Naive thymus-derived CD4-positive, alpha-beta T cell (primary cell): ENCODE results near the gene ARID5B. TPM values are rescaled to one million over a fixed set of nuclear protein-coding genes. Genes with fewer than 3 reads are reported as not detected.

Experiments used
- ATAC-seq: fragments of 150-1000 bp; cut with Tn5 transposase; 2 replicates; pipeline ENCODE4 v1.10.0; 2021; ENCODE audit warnings: mild to moderate bottlenecking, moderate library complexity
- CTCF ChIA-PET: fragments of 350-600 bp; sonication (Branson Sonifier 250); formaldehyde crosslinking; loops from one replicate; lab custom pipeline; 2021; ENCODE audit warnings: antibody characterized with exemption; lab: Charles Lee
- POLR2A ChIA-PET: fragments of 350-600 bp; sonication (Branson Sonifier 250); formaldehyde crosslinking; loops from one replicate; lab custom pipeline; 2021; ENCODE audit warnings: antibody characterized with exemption, inconsistent platforms; lab: Charles Lee
- DNase-seq, 9 donors: peaks; one replicate each; pipeline versions ENCODE4 v3.0.0 to v3.0.0-alpha.2; 2020 to 2022; ENCODE audit warnings: mixed read lengths in 1 of 9
- H3K27ac ChIP-seq: one replicate; pipeline ENCODE4 v1.7.0; 2013; ENCODE audit warnings: mild to moderate bottlenecking, low read depth, low read length, moderate library complexity
- H3K27me3 ChIP-seq, 2 donors: one replicate each; pipeline ENCODE4 v1.7.0; 2013; ENCODE audit warnings: low read length in 2 of 2, mild to moderate bottlenecking in 2 of 2, moderate library complexity in 2 of 2; ENCODE audit not compliant: control insufficient read depth in 2 of 2, insufficient read depth in 2 of 2
- H3K36me3 ChIP-seq, 3 experiments: 1 replicate in 2 of 3; 2 replicates in 1 of 3; pipeline ENCODE4 v1.7.0; 2013; ENCODE audit warnings: low read length in 3 of 3, mild to moderate bottlenecking in 3 of 3, moderate library complexity in 1 of 3; ENCODE audit not compliant: insufficient read depth in 3 of 3, control insufficient read depth in 2 of 3
- H3K4me1 ChIP-seq, 2 donors: one replicate each; pipeline ENCODE4 v1.7.0; 2013; ENCODE audit warnings: low read length in 2 of 2, mild to moderate bottlenecking in 2 of 2, moderate library complexity in 1 of 2; ENCODE audit not compliant: control insufficient read depth in 2 of 2, insufficient read depth in 2 of 2
- H3K4me3 ChIP-seq: 2 replicates; pipeline ENCODE4 v1.7.0; 2013; ENCODE audit warnings: mild to moderate bottlenecking, low read length
- H3K9me3 ChIP-seq, 3 experiments: 1 replicate in 2 of 3; 2 replicates in 1 of 3; pipeline ENCODE4 v1.7.0; 2013; ENCODE audit warnings: low read length in 3 of 3; ENCODE audit not compliant: control insufficient read depth in 2 of 3
- H3K27ac Mint-ChIP-seq, 9 donors: one replicate each; pipeline ENCODE4 v1.8.0; 2020 to 2022; ENCODE audit warnings: mixed read lengths in 9 of 9, mild to moderate bottlenecking in 8 of 9, moderate library complexity in 5 of 9, inconsistent platforms in 2 of 9
- H3K27me3 Mint-ChIP-seq, 5 donors: one replicate each; pipeline ENCODE4 v1.8.0; 2021 to 2022; ENCODE audit warnings: mixed read lengths in 5 of 5, mild to moderate bottlenecking in 1 of 5
- H3K36me3 Mint-ChIP-seq, 5 donors: one replicate each; pipeline ENCODE4 v1.8.0; 2020 to 2022; ENCODE audit warnings: mixed read lengths in 5 of 5, mild to moderate bottlenecking in 3 of 5, inconsistent platforms in 1 of 5
- H3K4me1 Mint-ChIP-seq, 7 donors: one replicate each; pipeline ENCODE4 v1.8.0; 2020 to 2022; ENCODE audit warnings: mixed read lengths in 7 of 7, mild to moderate bottlenecking in 3 of 7, inconsistent platforms in 1 of 7
- H3K4me3 Mint-ChIP-seq, 10 donors: one replicate each; pipeline ENCODE4 v1.8.0; 2020 to 2022; ENCODE audit warnings: mild to moderate bottlenecking in 10 of 10, mixed read lengths in 10 of 10, moderate library complexity in 6 of 10, inconsistent platforms in 2 of 10
- H3K9me3 Mint-ChIP-seq, 11 donors: one replicate each; pipeline ENCODE4 v1.8.0; 2020 to 2022; ENCODE audit warnings: mixed read lengths in 11 of 11, mild to moderate bottlenecking in 4 of 11, inconsistent platforms in 1 of 11, moderate library complexity in 1 of 11
- intact Hi-C, 2 donors: fragments of 100-400 bp; cut with micrococcal nuclease; formaldehyde crosslinking; loops; one replicate each; pipeline ENCODE4 v1.15.1; 2023
- polyA plus RNA-seq, 2 donors: library from polyadenylated mRNA; unstranded; fragments of 300-500 nt; fragmentation: Illumina TruSeq; gene quantifications; one replicate each; pipeline ENCODE4 v1.2.3, GENCODE V29; 2021
- total RNA-seq, 6 experiments: library from RNA in 5 of 6; stranded (reverse) in 5 of 6; gene quantifications; 1 replicate in 5 of 6; 2 replicates in 1 of 6; pipeline ENCODE4 v1.2.3 and lab custom pipeline; 2021 to 2026

Gene ARID5B
- total and polyA plus RNA-seq, 7 experiments from 2014 or later: 18.6 to 60.8 (median 47.4) TPM

GRCh38 chr10:61882621-61883370 lies 18.7 kb upstream of the ARID5B start:
- Histone ChIP-seq H3K27ac (no peak overlapping the region), H3K4me1 (no peaks in the 10 kb centered on the region), H3K27me3 (no peaks in the 10 kb centered on the region), H3K9me3 (no peaks in the 10 kb centered on the region), H3K36me3 (no peaks in the 10 kb centered on the region), H3K4me3 (no peak overlapping the region)
- intact Hi-C loops: no loop called here
- no peak overlapping the region for H3K4me3 Mint-ChIP-seq
- H3K27me3 Mint-ChIP-seq: peaks cover 0 to 3% (median 0%) of the 10 kb centered on the region in 5 donors
- peaks cover 0 to 10% (median 0%) of the 10 kb centered on the region in 7 donors for H3K4me1 Mint-ChIP-seq
- ChIA-PET POLR2A (interaction anchor here (0.6 kb wide), 1 partner anchor 36 kb away, joined by 4 read pairs; no protein-coding TSS in a partner anchor), CTCF (interaction anchor here (1.0 kb wide), 1 partner anchor 14 kb away, joined by 3 read pairs; no protein-coding TSS in a partner anchor)
- no peak overlapping the region for H3K27ac Mint-ChIP-seq
- H3K36me3 Mint-ChIP-seq: peaks cover 0 to 6% (median 0%) of the 10 kb centered on the region in 5 donors
- H3K9me3 Mint-ChIP-seq: peaks cover 0 to 9% (median 0%) of the 10 kb centered on the region in 11 donors
- peak in 1 of 9 donors; percentile 66 for DNase-seq
- no peak for ATAC-seq

- intact Hi-C loops: no loop called here
- DNase-seq (no peak), ATAC-seq (no peak)
- Histone ChIP-seq H3K4me3 (no peak overlapping the region), H3K4me1 (no peaks in the 10 kb centered on the region), H3K36me3 (no peaks in the 10 kb centered on the region), H3K27me3 (no peaks in the 10 kb centered on the region), H3K9me3 (no peaks in the 10 kb centered on the region), H3K27ac (no peak overlapping the region)
- Mint-ChIP-seq H3K36me3 (peaks cover 0 to 8% (median 0%) of the 10 kb centered on the region in 5 donors), H3K27ac (no peak overlapping the region), H3K27me3 (peaks cover 0 to under 1% (median 0%) of the 10 kb centered on the region in 5 donors), H3K9me3 (peaks cover 0 to 9% (median 0%) of the 10 kb centered on the region in 11 donors), H3K4me3 (no peak overlapping the region), H3K4me1 (peaks cover 0 to 10% (median 0%) of the 10 kb centered on the region in 7 donors)
- POLR2A ChIA-PET: no interaction called here
- CTCF ChIA-PET: interaction anchor here (1.0 kb wide), 1 partner anchor 13 kb away, joined by 3 read pairs; no protein-coding TSS in a partner anchor
Measured at GRCh38 chr10:61883371-61884025, 18.0 kb upstream of the ARID5B start.

GRCh38 chr10:61887772-61888171 lies 13.7 kb upstream of the ARID5B start:
- no peaks in the 10 kb centered on the region for H3K36me3 ChIP-seq
- no peak overlapping the region for H3K4me3 ChIP-seq
- intact Hi-C loops: no loop called here
- H3K4me3 Mint-ChIP-seq: no peak overlapping the region
- no peak overlapping the region for H3K27ac Mint-ChIP-seq
- H3K27me3 ChIP-seq: no peaks in the 10 kb centered on the region
- no peaks in the 10 kb centered on the region for H3K27me3 Mint-ChIP-seq
- no peaks in the 10 kb centered on the region for H3K4me1 ChIP-seq
- ATAC-seq (no peak), DNase-seq (no peak)
- H3K27ac ChIP-seq: no peak overlapping the region
- CTCF ChIA-PET: no interaction called here
- POLR2A ChIA-PET: no interaction called here
- peaks cover 0 to 5% (median 0%) of the 10 kb centered on the region in 5 donors for H3K36me3 Mint-ChIP-seq
- H3K9me3 Mint-ChIP-seq: peaks cover 0 to 4% (median 0%) of the 10 kb centered on the region in 11 donors
- H3K4me1 Mint-ChIP-seq: peaks cover 0 to 6% (median 0%) of the 10 kb centered on the region in 7 donors
- no peaks in the 10 kb centered on the region for H3K9me3 ChIP-seq

GRCh38 chr10:61888744-61889143 lies 12.8 kb upstream of the ARID5B start:
- Mint-ChIP-seq H3K4me1 (no peaks in the 10 kb centered on the region), H3K9me3 (peaks cover 0 to 4% (median 0%) of the 10 kb centered on the region in 11 donors), H3K27ac (no peak overlapping the region), H3K27me3 (no peaks in the 10 kb centered on the region), H3K4me3 (no peak overlapping the region), H3K36me3 (peaks cover 0 to 4% (median 0%) of the 10 kb centered on the region in 5 donors)
- Histone ChIP-seq H3K4me1 (no peaks in the 10 kb centered on the region), H3K4me3 (no peak overlapping the region), H3K27me3 (no peaks in the 10 kb centered on the region), H3K36me3 (no peaks in the 10 kb centered on the region), H3K27ac (no peak overlapping the region), H3K9me3 (no peaks in the 10 kb centered on the region)
- CTCF ChIA-PET: no interaction called here
- no peak for DNase-seq
- POLR2A ChIA-PET: no interaction called here
- intact Hi-C loops: no loop called here
- ATAC-seq: no peak

GRCh38 chr10:61890430-61890829 lies 11.1 kb upstream of the ARID5B start:
- Mint-ChIP-seq H3K4me3 (no peak overlapping the region), H3K27me3 (no peaks in the 10 kb centered on the region), H3K27ac (no peak overlapping the region), H3K4me1 (no peaks in the 10 kb centered on the region), H3K9me3 (no peaks in the 10 kb centered on the region), H3K36me3 (peaks cover 0 to 2% (median 0%) of the 10 kb centered on the region in 5 donors)
- Histone ChIP-seq H3K27me3 (no peaks in the 10 kb centered on the region), H3K36me3 (no peaks in the 10 kb centered on the region), H3K27ac (no peak overlapping the region), H3K4me1 (no peaks in the 10 kb centered on the region), H3K4me3 (no peak overlapping the region), H3K9me3 (no peaks in the 10 kb centered on the region)
- POLR2A ChIA-PET: interaction anchor here (1.0 kb wide), 1 partner anchor 23 kb away, joined by 3 read pairs; no protein-coding TSS in a partner anchor
- CTCF ChIA-PET: interaction anchor here (0.7 to 1.5 kb wide), 2 partner anchors 9 to 139 kb away, joined by 3 to 5 read pairs; no protein-coding TSS in a partner anchor
- intact Hi-C loops: no loop called here
- DNase-seq (no peak), ATAC-seq (no peak)

GRCh38 chr10:61890881-61891409 lies 10.6 kb upstream of the ARID5B start:
- Mint-ChIP-seq H3K4me3 (no peak overlapping the region), H3K27me3 (no peaks in the 10 kb centered on the region), H3K27ac (no peak overlapping the region), H3K9me3 (no peaks in the 10 kb centered on the region), H3K36me3 (peaks cover 0 to 2% (median 0%) of the 10 kb centered on the region in 5 donors), H3K4me1 (no peaks in the 10 kb centered on the region)
- ATAC-seq (no peak), DNase-seq (no peak)
- Histone ChIP-seq H3K4me1 (no peaks in the 10 kb centered on the region), H3K36me3 (no peaks in the 10 kb centered on the region), H3K27ac (no peak overlapping the region), H3K9me3 (no peaks in the 10 kb centered on the region), H3K27me3 (no peaks in the 10 kb centered on the region), H3K4me3 (no peak overlapping the region)
- intact Hi-C loops: no loop called here
- ChIA-PET CTCF (interaction anchor here (1.5 kb wide), 1 partner anchor 8 kb away, joined by 5 read pairs; no protein-coding TSS in a partner anchor), POLR2A (interaction anchor here (1.0 kb wide), 1 partner anchor 24 kb away, joined by 3 read pairs; no protein-coding TSS in a partner anchor)
